HK-2 (cell line): Measurements from ENCODE around the gene PAX5.

Experiments
- DNase-seq: peaks from one replicate; pipeline ENCODE4 v3.0.0-alpha.2; 2018; ENCODE audit not compliant: unreplicated experiment

PAX5 gene

DNA sequence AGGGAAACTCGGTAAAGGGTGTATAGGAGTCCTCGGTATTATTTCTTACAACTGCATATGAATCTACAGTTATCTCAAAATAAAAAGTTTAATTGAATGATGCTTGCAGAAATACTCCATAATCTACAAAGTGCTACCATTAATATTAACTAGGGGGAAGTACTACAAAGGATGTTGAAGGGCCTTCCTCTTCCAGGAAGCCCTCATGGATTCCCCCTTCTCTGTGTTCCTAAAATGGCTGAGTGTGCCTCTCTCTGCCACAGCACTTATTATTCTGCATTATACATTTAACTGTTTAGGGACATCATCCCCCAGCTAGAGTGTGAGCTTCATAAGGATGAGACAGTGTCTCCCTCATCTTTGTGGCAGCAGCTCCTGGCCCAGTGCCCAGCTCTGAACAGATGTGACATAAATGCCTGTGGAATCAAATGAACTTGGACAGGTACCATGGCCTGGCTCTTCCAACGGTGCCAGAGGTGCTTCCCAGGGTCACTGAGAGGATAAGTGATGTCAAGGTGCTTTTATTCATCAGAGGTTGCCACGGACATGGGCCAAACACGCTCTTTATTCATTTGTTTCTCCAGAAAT is 99.5 kb downstream of the PAX5 start:
- DNase-seq, result no peak

GRCh38 chr9:36933676-36934215 is 100.3 kb downstream of the PAX5 start:
- DNase-seq, result no peak

DNA sequence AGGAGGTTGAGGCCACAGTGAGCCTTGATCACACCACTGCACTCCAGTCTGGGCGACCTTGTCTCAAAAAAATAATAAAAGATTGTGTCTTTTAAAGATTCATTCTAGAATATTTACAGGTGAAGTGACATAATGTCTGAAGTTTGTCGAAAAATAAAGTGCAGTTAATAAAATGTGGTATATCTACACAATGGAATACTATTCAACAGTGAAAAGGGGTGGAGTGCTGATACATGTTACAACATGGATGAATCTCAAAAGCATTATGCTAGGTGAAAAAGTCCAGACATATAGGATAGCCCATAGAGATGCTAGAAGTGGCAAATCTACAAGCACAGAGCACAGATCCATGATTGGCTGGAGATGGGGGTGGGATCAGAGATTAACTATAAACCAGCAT is 101.9 kb downstream of the PAX5 start:
- no peak for DNase-seq

GRCh38 chr9:36930941-36931340 is 103.1 kb downstream of the PAX5 start:
- DNase-seq, result no peak

DNA sequence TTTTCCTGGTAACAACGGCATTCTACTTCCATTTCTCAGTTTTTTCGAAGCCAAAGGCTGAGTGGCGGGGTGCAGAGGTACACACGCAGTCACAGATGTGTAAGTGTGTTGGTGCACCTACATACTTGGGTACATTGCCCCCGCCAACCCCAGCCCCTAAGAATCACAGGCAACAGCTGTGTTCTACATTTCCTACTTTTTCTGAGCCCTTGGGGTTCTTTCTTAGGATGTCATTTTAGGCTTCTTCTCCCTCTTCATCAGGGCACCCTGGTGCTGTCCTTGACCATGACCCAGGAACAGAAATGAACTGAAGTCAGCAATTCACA is 104.8 kb downstream of the PAX5 start:
- DNase-seq, result no peak

- no peak for DNase-seq
Observed at GRCh38 chr9:36928670-36929349, 105.3 kb downstream of the PAX5 start.

GRCh38 chr9:36928210-36928609 is 105.9 kb downstream of the PAX5 start:
- DNase-seq, result no peak

GRCh38 chr9:36924757-36925432 is 109.2 kb downstream of the PAX5 start:
- no peak for DNase-seq

DNA sequence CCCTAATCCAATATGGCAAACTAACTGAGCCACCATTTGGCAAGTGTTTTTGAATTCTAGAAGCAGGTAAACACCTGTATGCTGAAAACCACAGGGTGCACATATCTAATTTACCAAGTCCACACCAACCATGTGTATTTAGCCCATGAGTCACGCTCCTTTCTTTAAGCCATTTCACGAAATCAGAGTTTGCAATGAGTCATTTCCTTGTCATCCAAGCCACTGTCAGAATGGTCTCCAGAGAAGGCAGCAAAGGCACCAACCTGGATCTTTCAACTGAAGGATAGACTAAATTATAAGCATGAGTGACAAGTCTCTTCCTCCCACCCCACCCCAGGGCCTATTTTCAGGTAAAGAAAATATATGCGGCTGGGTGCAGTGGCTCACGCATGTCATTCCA is 110.0 kb downstream of the PAX5 start:
- peak; percentile 10 for DNase-seq

DNA sequence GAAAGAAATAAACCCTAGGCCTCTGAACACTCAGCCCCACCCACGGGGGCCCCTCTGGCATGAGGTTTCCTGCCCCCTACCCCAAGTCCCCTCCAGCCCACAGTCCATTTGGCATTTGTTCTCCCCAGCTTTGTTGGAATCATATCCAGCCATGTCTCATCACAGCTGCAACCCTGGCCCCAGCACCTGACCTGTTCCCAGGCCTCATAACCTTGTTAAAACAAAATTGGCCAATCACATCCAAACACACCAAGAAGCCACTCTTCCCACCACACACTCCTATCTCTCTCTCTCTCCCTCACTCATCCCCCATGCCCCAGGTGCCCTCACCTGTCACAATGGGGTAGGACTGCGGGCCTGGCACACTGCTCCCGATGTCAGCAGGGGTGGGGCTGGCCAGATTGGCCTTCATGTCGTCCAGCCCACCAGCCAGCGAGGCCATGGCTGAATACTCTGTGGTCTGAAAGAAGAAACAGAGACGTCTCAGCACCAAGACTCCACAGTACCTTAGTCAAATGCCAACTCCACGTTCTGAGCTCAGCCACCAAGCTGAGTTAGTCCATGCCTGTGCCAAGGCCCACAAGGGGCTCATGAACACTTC is 110.9 kb downstream of the PAX5 start:
- no peak for DNase-seq

DNA sequence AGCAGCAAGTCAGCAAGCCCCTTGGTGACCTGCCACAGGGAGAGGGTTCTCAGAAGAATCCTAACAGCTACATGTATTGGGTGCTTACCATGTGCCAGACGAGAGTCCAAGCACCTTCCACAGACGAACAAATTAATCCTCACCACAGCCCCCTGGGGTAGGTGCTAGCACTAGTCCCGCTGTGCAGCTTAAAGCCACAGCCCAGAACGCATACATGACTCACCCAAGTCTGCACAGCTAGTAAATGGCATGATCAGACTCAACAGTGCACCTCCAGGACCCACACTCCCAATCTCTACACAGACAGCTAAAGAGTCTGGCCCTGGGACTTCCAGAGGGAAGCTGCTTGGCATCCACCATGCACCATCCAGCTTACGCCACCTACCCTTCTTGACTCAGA is 111.5 kb downstream of the PAX5 start:
- DNase-seq, result no peak

GRCh38 chr9:36914212-36914577 is 119.9 kb downstream of the PAX5 start:
- DNase-seq, result no peak

DNA sequence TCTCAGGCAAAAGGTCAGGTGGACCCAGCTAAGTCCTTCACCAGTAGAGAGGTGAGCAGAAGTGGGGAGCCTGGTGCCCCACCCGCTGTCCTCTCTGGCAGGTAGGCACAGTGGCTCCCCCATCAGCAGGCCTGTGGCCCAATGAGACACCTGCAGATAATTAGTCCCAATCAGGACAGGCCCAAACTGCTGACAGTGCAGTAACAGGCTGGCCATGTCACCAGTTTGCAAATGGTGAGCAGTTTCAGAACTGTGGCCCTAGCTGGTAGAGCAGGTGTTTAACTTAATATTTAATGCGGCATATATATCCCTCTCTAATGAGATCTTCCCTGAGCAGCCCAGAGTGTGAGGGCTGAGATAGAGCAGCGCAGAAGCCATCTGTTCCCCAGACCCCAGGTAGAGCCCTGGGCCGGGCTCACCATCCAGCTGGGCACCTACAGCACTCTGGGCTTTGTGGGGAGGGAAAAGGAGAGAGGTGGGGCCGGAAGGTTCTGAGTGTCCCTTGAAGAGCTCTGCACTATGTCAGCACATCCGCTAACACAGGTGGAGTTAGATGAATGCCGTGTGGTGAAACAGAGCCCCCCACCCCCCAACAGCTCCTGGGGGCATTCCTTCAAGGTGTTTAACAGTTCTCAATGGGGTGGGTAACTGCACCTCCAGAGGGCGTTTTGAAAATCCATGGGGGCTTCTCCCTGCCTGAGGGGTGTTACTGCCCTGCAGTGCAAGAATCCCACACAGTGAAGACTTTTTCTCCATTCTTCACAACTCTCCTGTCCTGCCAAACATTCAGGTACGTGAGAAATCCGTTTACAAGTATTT is 120.5 kb downstream of the PAX5 start:
- no peak for DNase-seq

GRCh38 chr9:36912620-36913019 is 121.4 kb downstream of the PAX5 start:
- DNase-seq, result no peak

DNA sequence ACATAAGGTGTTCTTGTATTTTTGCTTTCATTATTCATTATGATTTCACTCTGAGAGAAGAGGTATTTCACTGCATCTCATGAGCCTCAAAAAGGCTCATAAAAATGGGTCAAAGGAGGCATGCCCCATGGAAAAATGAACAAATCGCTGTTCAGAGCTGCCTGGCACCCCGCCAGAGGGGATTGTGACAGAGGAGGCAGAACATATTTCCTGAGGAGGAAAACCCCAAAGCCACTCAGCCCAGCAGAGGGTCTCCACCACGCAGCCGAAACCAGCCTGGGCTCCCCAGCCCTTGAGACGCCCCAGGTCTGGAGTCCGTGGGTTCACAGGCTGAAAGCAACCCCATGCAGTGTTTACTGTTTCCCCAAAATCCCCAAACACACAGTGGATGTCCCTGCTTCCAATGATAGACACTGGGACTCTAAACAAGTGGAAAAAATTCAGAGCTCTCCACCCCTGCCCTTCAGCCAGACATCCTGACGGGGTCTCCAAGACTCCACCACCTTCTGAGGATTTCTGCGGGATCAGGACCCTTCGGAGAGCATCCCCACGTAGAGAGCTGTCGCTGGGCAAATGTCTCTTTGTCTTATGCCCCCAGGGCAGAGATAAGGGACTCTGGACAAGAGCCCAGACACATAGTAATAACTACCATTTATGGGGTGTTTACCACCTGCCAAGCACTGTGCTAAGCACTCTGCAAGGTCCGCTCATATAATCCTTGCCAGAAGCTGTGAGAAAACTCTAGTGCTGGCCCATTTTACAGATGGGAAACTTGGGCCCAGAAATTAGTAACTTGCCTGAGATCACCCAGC is 122.3 kb downstream of the PAX5 start:
- no peak for DNase-seq

DNA sequence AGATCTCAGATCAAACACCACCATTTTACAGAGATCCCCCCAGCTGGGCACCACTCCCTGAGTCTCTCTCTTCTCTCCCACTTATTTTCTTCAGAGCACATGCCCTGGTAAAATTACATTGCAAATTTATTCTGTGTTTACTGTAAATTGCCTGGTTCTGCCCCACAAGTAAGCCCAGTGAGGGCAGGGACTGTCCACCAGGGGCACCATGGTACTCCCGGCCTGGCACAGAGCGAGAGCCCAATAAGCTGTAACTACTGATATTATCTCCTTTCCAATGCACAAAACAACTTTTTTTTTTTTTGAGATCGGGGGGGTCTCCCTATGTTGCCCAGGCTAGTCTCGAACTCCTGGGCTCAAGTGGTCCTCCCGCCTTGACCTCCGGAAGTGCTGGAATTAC is 123.0 kb downstream of the PAX5 start:
- DNase-seq, result no peak

GRCh38 chr9:36906492-36906891 is 127.6 kb downstream of the PAX5 start:
- no peak for DNase-seq

DNA sequence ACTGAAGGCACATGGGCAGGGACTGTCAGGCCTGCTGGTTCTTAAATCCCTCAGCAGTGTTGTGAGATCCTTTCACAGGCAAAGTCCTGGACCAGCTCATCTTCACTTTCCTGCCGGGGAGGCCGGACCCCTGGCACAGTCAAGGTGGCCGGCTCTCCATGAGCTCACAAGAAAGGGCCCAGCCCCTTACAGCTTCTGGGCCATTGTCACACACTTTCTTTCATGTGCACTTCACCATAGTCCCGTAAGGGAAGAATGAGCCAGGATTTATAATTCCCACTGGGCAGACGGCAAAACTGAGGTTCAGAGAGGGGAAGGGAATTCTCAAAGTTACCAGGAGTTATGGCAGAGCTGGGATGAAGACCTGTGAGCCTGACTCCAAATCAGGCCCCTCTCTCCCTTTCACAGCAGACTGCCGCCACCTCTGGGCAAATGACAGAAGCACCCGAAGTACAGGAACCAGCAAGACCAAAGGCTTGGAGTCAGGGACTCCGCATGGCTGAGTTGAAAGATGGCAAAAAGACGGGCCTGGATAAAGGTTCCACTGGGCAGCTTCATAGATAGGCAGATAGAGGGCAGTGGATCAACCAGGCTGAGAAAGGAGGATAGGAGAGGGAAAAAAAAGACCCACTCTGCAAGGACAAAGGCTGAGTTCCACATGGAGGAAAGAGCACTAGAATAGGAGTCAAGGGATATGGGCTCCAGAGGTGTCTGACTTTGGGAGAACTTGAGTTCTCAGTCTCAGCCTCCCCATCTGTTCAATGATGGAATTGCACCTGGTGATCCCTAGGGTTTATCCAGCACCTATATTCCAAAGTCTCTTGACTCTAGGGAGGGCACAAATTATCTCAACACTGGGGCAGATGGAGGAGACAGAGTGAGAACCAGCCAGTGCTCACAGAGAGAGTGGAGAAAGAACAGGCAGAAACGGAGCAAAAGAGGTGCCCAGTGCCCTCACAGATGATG is 128.7 kb downstream of the PAX5 start:
- no peak for DNase-seq

GRCh38 chr9:36903541-36904435 is 130.3 kb downstream of the PAX5 start:
- DNase-seq, result peak; percentile 75
